T follicular helper cell (primary cell): Measurements from ENCODE around the gene CELF2.

Experiments
- DNase-seq: peaks from one replicate; pipeline ENCODE4 v3.0.0-alpha.2; 2020; ENCODE audit warnings: low read depth

Gene CELF2

DNA sequence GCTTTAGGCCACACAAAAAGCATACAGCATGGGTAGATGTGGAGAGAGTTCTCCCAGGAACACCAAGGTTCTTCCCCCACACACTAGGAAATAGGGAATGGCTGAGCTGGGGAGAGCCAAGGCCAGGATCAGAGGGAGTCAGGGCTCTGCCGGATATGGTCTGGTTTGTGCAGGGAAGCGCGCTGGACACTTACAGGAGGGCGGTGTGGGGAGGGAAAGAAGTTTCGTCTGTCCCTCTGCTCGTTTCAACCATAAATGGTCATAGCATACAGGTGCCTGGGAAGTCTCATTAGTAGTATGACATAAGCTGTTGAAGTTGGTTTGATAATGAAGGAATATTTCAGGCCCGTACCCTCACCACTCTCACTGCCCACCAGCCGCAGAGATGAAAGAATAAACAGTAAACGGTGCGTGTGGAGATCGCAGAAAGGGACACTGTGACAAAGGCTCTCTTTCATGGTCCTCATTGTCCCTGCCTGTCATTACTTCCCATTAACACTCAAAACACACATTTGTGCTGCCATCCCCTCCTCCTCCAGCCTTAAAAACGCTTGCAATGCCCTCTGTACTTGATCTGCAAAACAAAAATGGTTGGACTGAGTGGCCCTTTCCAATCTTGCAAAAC is 207.2 kb downstream of the CELF2 start:
- no peak for DNase-seq

DNA sequence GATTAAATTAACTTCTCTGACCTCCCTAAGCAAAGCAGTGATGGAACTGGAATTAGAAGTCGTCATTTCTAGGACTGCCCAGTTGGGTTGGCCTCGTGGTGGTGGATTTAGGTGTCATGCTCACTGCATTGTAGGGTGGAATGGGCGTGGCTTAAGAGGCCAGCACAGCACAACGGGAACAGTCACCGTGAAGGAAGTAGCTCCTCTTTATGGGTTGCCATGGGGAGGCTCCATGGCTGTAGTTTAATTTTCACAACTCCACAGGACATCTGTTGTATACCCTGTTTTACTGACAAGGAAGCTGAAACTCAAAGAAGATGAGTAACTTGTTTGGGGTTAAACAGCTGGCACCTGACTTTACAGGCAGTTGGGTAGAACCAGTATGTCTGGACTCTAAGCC is 208.3 kb downstream of the CELF2 start:
- DNase-seq = peak; percentile 43

GRCh38 chr10:11227103-11227502 is 209.4 kb downstream of the CELF2 start:
- DNase-seq = no peak

DNA sequence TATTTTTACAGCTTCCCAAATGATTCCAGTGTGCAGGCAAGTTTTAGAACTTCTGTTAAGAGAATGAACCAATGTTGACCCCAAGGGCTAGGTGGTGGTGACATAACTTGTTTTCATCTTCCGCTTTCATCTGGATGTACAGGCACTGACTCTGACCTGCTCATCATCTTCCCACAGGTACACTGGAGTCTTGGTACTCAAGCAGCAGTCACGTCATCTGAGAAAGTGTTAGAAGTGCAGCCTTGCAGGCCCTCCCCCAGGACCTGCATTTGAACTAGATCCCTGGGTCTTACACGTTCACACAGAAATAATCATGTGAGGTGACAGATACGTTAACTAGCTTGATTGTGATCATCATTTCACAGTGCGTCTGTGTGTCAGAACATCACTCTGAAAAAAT is 212.2 kb downstream of the CELF2 start:
- DNase-seq = no peak

DNA sequence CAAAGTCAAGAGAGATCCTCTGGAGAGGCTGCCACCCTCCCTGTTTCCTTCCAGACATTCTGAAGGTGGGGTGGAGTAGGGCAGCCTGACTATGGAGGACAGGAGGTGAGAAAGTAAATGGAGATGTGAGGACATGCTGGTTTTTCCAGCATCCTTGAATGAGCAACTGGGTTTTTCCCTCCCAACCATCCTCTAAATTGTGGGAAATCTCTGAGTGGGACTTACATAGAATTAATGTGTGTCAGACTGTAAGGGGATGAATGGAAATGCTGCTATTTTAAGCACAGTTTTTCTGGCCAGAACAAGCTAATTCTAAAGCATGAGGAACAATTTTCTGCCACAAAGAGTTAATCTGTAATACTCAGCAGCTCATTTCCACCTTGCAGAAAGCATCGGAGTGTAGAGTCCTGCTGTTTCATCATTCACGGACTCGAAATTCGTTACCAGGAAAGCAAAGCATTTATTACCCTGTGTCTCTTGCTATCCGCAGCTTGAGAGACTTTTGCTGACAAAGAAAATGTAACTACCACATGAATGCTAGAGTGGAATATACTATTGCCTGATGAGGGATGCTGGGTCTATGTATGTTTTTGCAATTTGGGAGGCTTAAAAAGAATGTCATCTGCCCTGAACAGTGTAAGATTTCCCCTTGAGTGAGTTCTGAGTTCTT is 213.0 kb downstream of the CELF2 start:
- no peak for DNase-seq

GRCh38 chr10:11231285-11231684 is 213.6 kb downstream of the CELF2 start:
- DNase-seq = no peak

DNA sequence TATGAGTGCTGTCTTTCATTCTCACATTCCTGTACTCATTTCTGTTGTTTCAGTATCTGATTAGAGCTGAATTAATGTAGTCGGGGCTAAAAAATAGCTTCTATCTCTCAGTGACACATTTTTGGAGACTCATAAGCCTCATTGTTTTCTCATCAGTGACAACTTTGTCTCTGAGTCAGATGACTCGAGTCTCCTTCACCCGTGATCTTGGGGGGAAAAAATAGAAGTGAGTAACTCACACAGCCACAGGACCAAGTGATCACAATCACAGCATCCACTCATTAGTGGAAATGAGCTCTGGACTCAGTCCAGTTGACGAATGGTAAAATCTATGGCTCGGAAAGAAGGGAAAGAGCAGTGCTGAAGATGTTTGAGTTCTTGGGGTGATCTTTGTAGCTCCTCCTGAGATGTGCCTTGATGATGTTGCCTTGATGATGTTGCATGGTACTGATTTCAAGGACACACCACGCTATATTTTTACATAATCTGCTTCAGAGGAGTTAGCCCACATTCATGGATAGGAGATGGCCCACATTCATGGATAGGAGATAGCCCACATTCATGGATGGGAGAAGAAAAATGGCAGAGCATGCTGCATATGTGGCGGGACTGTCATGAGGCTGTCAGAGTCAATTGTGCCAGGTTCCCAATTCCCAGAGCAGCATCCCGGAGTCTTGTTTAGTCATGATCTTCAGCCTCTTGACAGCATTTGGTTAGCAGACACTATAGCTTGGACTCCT is 214.7 kb downstream of the CELF2 start:
- no peak for DNase-seq

GRCh38 chr10:11234857-11235531 is 217.3 kb downstream of the CELF2 start:
- no peak for DNase-seq

DNA sequence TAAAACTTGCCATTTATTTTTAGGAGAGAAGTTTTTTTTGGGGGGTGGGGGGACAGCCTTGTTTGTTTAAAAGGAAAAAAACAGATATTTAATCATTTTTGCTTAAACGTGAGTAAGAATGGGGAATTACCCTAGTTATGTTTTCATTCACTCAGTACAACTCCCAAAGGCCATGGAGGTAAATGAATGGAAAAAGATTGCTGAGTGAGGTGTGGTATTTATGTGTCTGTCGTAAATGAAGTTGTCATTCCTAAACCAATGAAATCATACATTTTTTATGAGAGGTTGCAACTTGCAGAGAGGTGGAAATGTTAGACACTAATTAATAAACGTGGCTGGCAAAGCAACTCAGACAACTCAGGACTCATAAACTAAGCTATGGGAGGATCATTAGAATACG is 218.1 kb downstream of the CELF2 start:
- DNase-seq = no peak

GRCh38 chr10:11236234-11236633 is 218.6 kb downstream of the CELF2 start:
- DNase-seq = peak; percentile 31

DNA sequence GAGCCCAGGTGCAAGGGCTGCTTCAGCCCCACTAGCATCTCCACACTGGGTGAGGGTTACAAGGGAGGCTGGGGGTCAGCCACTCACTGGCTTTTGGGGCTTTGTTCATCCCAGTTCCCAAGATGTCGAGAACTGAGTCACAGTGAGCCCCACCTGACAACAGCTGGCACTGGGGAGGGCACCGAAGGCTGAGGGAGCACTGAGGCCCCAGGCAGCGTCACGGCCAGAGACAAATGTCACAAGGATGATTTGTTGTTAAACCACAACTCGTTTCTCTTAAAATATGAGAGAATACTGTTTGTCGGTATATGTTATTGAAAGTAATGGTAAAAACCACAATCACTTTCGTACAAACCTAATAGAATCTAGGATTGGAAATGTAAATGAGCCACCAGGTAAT is 219.9 kb downstream of the CELF2 start:
- DNase-seq = no peak

GRCh38 chr10:11238893-11239292 is 221.2 kb downstream of the CELF2 start:
- DNase-seq = no peak

- DNase-seq = no peak
Observed at GRCh38 chr10:11240641-11241040, 223.0 kb downstream of the CELF2 start.

- no peak for DNase-seq
Observed at GRCh38 chr10:11242443-11243387, 225.0 kb downstream of the CELF2 start.

GRCh38 chr10:11243425-11244222 is 226.0 kb downstream of the CELF2 start:
- DNase-seq = no peak

DNA sequence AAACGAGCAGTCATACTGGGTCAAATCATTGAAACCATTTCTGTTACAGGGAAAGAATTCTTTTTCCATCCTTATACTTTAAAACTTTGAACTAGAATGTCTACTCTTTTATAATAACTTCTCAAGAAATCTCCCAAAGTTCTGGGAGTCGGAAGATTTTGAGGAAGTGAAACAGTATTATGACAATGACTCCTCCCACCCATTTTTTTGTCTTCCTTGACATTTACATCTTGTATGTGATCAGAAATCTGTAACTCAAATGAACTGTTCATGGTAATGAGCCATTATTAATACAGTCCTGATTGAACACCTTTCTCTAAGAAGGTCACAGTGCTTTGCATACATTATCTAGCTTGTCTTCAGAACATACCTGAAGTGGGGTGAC is 227.4 kb downstream of the CELF2 start:
- DNase-seq = no peak

DNA sequence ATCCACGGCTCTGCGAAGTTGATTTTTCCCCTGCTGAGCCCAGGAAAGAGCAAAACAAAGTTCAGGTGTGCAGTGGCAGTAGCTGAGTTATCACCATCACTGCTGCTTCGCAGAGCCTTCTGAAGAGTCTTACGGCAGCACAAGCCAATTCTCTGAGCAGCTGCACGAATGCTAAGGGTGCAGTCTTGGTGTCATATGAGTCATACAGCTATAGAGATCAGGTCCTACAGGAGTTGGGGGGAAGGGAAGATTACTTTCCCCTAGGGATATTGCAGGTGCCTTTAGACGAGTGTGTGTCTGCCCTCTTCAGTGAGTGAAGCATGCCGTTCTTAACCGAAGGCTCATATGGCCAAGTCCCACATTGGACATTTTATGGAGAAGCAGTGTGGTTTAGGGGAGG is 227.8 kb downstream of the CELF2 start:
- no peak for DNase-seq

- DNase-seq = no peak
Observed at GRCh38 chr10:11245981-11246590, 228.4 kb downstream of the CELF2 start.

DNA sequence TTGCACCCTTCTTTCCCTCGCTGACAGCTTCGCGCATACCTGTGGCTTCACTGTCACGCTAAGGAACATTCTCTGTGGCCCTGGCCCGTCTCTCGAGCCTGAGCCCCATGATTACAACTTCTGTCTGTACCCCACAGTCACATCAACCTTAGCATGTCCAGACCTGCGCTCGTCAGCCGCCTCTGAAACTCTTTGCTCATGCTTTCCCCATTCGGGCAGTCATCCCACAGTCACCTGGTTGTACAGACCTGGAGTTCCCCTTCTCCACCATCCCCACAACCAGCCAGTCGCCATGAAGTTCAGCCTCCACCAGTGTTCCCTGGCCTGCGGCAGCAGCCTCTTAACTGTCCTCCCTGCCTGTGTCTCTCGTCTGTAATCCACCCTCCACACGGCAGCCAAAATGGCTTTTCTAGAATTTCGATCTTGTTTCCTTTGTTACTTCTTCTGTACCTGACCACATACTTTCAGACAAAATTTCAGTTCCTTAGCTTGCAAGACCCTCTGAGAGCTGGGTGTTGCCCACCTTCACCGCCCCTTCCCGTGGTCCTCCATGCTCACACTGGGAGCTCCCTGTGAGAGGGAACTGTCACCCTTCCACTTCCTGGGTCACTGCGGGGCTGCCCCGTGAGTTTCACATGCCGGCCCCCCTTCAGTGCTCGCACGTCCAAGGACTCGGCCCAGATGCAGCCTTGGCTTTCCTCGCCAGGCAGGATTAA is 229.2 kb downstream of the CELF2 start:
- DNase-seq = no peak
